Stomach (tissue), 9 donors: ENCODE measurements around the gene KISS1R. TPM values are rescaled to one million over a fixed set of nuclear protein-coding genes. Genes with fewer than 3 reads are reported as not detected.

Source experiments
- DNase-seq, 2 donors: peaks; one replicate each; pipeline versions ENCODE4 v3.0.0 to v3.0.0-alpha.2; 2013 to 2019
- H3K27ac ChIP-seq, 5 donors: fragments of 200-600 bp in 4 of 5; sonication (generic) in 4 of 5; one replicate each; pipeline ENCODE4 v1.5.1; 2013 to 2019; ENCODE audit warnings: mild to moderate bottlenecking in 1 of 5, moderate library complexity in 1 of 5
- H3K27me3 ChIP-seq, 3 donors: fragments of 200-600 bp; sonication (generic); one replicate each; pipeline ENCODE4 v1.5.1; 2017 to 2019; ENCODE audit warnings: mixed run types in 1 of 3
- H3K36me3 ChIP-seq, 4 donors: fragments of 200-600 bp; sonication (generic); 1 replicate in 3 of 4; 2 replicates in 1 of 4; pipeline ENCODE4 v1.5.1; 2016 to 2019
- H3K4me1 ChIP-seq, 4 donors: fragments of 200-600 bp; sonication (generic); one replicate each; pipeline ENCODE4 v1.5.1; 2016 to 2019
- H3K4me3 ChIP-seq, 4 donors: fragments of 200-600 bp; sonication (generic) in 3 of 4; one replicate each; pipeline ENCODE4 v1.5.1; 2016 to 2019; ENCODE audit warnings: mild to moderate bottlenecking in 1 of 4
- H3K9me3 ChIP-seq, 4 donors: fragments of 200-600 bp; sonication (generic); one replicate each; pipeline ENCODE4 v1.5.1; 2016 to 2019
- CTCF ChIP-seq, 7 experiments: fragments of 450-650 bp in 4 of 7; fragments of 200-600 bp in 3 of 7; sonication (generic) in 3 of 7; IDR thresholded peaks; one replicate each; pipeline ENCODE4 v1.5.1; 2016 to 2019; ENCODE audit warnings: antibody characterized with exemption in 7 of 7, control low read depth in 2 of 7, mild to moderate bottlenecking in 1 of 7
- EP300 ChIP-seq: sonication (generic); formaldehyde crosslinking; IDR thresholded peaks from one replicate; pipeline ENCODE4 v1.6.1; 2017; ENCODE audit warnings: antibody characterized with exemption
- POLR2A ChIP-seq, 4 donors: fragments of 450-650 bp; IDR thresholded peaks; one replicate each; pipeline ENCODE4 v1.6.1; 2016; ENCODE audit warnings: antibody characterized with exemption in 4 of 4, control low read depth in 2 of 4, mild to moderate bottlenecking in 1 of 4, moderate library complexity in 1 of 4
- POLR2AphosphoS5 ChIP-seq, 3 donors: sonication (generic); formaldehyde crosslinking; IDR thresholded peaks; one replicate each; pipeline ENCODE4 v1.6.1; 2016; ENCODE audit warnings: antibody characterized with exemption in 3 of 3
- WGBS, 5 donors: extraction: QIAGEN DNeasy Blood & Tissue Kit in 3 of 5; methylation state at CpG; one replicate each; pipeline versions ENCODE4 v1.1.5 to v1.1.7; 2013 to 2018; 5-methylcytosine and 5-hydroxymethylcytosine counted together
- intact Hi-C: fragments of 100-400 bp; cut with DNase I; formaldehyde crosslinking; loops from one replicate; pipeline ENCODE4 v1.15.1; 2023; ENCODE audit warnings: low total_unique reads
- polyA plus RNA-seq, 3 donors: library from polyadenylated mRNA; stranded (reverse); fragments of 200-250 nt; gene quantifications; one replicate each; pipeline ENCODE4 v1.2.3, GENCODE V29; 2013
- total RNA-seq, 5 donors: library from RNA; depleted of rRNA; stranded (reverse); fragments of >200 nt; gene quantifications; one replicate each; pipeline versions ENCODE4 v1.1.0 to v1.2.3, GENCODE V29; 2014 to 2016
- donor health status: healthy with polysubstance abuse.
- donor health status: Bipolar disorder and iron deficiency.
- donor health status: healthy.

KISS1R gene
- total and polyA plus RNA-seq, 8 donors, result not detected

GRCh38 chr19:944171-944567 lies 27.0 kb downstream of the KISS1R start:
- WGBS, 5 donors, result 35 to 65% (median 44%) methylated on average over 14 to 27 of the region's 27 CpGs
- Histone ChIP-seq H3K4me1 (peaks cover 25 to 68% (median 40%) of the 10 kb centered on the region in 4 donors), H3K27me3 (peaks cover 0 to 12% (median 0%) of the 10 kb centered on the region in 3 donors), H3K9me3 (no peaks in the 10 kb centered on the region), H3K4me3 (no peak overlapping the region), H3K36me3 (peaks cover 0 to 8% (median 2%) of the 10 kb centered on the region in 4 donors), H3K27ac (no peak overlapping the region)
- intact Hi-C loops, result no loop called here
- TF ChIP-seq POLR2A (IDR thresholded peaks at IDR 0.05) (no peak), EP300 (no peak), CTCF (IDR thresholded peaks at IDR 0.05) (no peak), POLR2AphosphoS5 (IDR thresholded peaks at IDR 0.05) (no peak)
- peak; percentile 74 to 93 for DNase-seq

DNA sequence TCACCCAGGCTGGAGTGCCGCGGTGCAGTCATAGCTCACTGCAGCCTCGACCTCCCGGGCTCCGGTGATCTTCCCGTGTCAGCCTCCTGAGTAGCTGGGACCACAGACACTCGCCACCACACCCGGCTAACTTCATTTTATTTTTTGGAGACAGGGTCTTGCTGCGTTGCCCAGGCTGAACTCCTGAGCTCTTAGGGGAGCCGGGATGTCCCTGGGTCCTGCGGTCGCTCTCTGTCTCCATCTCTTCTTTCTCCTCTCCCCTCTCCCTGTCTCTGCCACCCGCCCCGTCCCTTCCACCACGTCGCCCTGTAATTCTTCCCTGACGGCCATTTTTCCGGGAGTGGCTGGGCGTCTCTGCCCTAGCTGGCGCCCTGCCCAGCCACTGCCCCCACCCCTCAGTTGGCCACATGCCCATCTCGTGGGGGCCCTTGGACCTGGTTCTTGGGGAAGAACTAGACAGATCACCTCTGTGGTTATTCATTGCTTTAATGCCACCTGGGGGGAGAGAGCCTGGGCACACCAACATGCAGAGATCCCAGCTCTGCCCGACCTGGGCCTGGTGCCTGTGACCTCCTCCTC lies 27.6 kb downstream of the KISS1R start:
- intact Hi-C loops, result no loop called here

DNA sequence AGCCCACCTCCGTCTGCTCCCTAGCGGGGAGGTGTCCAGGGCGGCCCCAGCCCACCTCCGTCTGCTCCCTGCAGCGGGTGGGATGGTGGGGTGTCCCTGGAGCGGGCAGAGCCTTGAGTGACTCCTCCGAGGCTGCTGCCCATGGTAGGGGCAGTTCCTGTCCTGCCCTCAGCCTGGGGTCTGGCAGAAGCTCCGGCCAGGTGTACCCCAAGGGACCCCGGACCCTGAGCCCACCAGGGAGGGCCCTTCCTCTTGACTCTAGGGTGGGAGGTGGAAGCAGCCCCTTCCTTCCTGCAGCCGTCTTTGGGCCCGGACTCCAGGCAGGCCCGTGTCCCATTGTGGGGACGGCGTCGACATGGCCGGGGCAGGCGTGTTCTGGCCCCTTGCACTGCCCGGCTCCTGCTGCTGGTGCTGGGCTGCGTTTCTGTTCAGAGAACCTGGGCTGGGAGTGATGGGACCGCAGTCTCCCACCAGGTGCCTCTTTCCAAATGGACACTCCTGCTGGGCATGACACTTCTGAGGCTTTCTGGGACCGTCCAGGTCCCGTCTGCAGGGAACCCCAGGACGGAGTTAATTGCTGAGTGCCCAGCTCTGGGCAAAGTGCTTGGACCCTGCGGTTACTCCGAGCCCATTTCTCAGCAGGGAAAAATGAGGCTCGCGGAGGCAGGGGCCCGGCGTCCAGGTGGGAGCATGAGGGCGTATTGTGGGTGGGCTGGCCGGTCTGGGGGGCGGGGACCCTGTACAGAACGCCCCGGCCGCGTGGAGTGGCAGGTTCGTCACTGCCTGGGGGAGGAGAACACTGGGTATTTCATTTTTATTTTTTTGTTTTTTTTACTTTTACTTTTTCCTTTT lies 28.5 kb downstream of the KISS1R start:
- intact Hi-C loops, result no loop called here
- H3K4me1 ChIP-seq, result peaks cover 19 to 55% (median 28%) of the 10 kb centered on the region in 4 donors
- 84 to 89% (median 86%) methylated on average over 22 to 37 of the region's 37 CpGs for WGBS, 5 donors

More for the DNA sequence above, 27.6 kb downstream of the KISS1R start:
- H3K4me3 ChIP-seq, result no peak overlapping the region
- 28 to 54% (median 51%) methylated on average over 22 of the region's 22 CpGs for WGBS, 5 donors
- H3K27me3 ChIP-seq, result peaks cover 0 to 12% (median 0%) of the 10 kb centered on the region in 3 donors
- H3K36me3 ChIP-seq, result peaks cover 0 to 8% (median 2%) of the 10 kb centered on the region in 4 donors
- H3K4me1 ChIP-seq, result peaks cover 25 to 64% (median 37%) of the 10 kb centered on the region in 4 donors
- H3K9me3 ChIP-seq, result no peaks in the 10 kb centered on the region
- DNase-seq, result peak in 1 of 2 donors; percentile 79
- TF ChIP-seq EP300 (no peak), POLR2A (IDR thresholded peaks at IDR 0.05) (no peak), POLR2AphosphoS5 (IDR thresholded peaks at IDR 0.05) (no peak), CTCF (IDR thresholded peaks at IDR 0.05) (no peak)
- no peak overlapping the region for H3K27ac ChIP-seq

More for the DNA sequence above, 28.5 kb downstream of the KISS1R start:
- H3K9me3 ChIP-seq, result no peaks in the 10 kb centered on the region
- peaks cover 0 to 8% (median 2%) of the 10 kb centered on the region in 4 donors for H3K36me3 ChIP-seq
- no peak overlapping the region for H3K4me3 ChIP-seq
- TF ChIP-seq EP300 (no peak), POLR2AphosphoS5 (IDR thresholded peaks at IDR 0.05) (no peak), POLR2A (IDR thresholded peaks at IDR 0.05) (no peak), CTCF (IDR thresholded peaks at IDR 0.05) (no peak)
- no peak overlapping the region for H3K27ac ChIP-seq
- peaks cover 0 to 12% (median 0%) of the 10 kb centered on the region in 3 donors for H3K27me3 ChIP-seq
- DNase-seq, result no peak
